ENCODE results near the gene PTK7. TPM values are rescaled to one million over a fixed set of nuclear protein-coding genes. Genes with fewer than 3 reads are reported as not detected.

The PTK7 gene
- total and polyA plus RNA-seq, 2 donors (not counting 1 experiment from before 2014, with no cell fraction given) = not detected

DNA sequence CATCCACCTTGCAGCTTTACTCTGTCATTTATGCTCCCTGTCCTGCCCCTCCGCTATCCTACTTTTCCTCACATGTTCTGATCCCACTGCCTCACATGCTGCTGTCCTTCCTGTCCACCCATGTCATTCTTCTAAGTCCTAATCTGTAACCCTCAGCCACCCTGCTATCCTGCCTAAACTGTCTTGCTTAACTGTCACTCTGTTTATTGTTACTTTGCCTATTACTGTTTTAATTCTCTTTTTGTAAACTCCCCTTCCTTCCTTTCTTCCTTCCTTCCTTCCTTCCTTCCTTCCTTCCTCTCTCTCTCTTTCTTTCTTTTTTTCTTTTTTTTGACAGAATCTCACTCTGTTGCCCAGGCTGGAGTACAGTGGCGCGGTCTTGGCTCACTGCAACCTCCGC is 107.3 kb downstream of the PTK7 start:
- Histone ChIP-seq H3K4me3 (ENCODE audit: control extremely low read depth in 1 of 5, extremely low read depth in 1 of 5, insufficient read depth in 1 of 5, low read depth in 2 of 5, low read length in 4 of 5) (no peak overlapping the region), H3K27ac (ENCODE audit: low read length in 2 of 2) (peak overlapping the region in 1 of 2 donors; percentile 87)
- intact Hi-C loops (cut with micrococcal nuclease) = loop anchor here (2.0 kb wide), 1 partner anchor 45 kb away; the partner anchor contains the start of gene DNPH1

More for the DNA sequence above, 107.3 kb downstream of the PTK7 start:
- Mint-ChIP-seq H3K4me3 (peak overlapping the region; percentile 92), H3K4me1 (peaks cover 38% of the 10 kb centered on the region), H3K27me3 (no peaks in the 10 kb centered on the region), H3K27ac (peak overlapping the region; percentile 28), H3K9me3 (ENCODE audit: insufficient read depth) (no peaks in the 10 kb centered on the region)
- no peaks in the 10 kb centered on the region for H4K20me1 ChIP-seq (ENCODE audit: control insufficient read depth, insufficient read depth, low read length, poor library complexity, severe bottlenecking)
- no peaks in the 10 kb centered on the region for H3K27me3 ChIP-seq (replicated peaks in 1 of 4; ENCODE audit: control extremely low read depth in 1 of 4, control insufficient read depth in 3 of 4, insufficient read depth in 4 of 4, low read length in 3 of 4)
- H2AFZ ChIP-seq (ENCODE audit: insufficient read depth, low read depth, low read length, poor library complexity, severe bottlenecking) = no peak overlapping the region
- H3K4me1 ChIP-seq (ENCODE audit: control insufficient read depth in 2 of 2, insufficient read depth in 2 of 2, low read length in 2 of 2) = peaks cover 20% of the 10 kb centered on the region in 2 donors
- H3K9me3 ChIP-seq (ENCODE audit: control extremely low read depth in 1 of 3, control insufficient read depth in 2 of 3, insufficient read depth in 1 of 3, low read length in 2 of 3) = no peaks in the 10 kb centered on the region
- POLR2A ChIA-PET = no interaction called here
- H3K4me2 ChIP-seq (replicated peaks; ENCODE audit: low read depth, low read length, poor library complexity, severe bottlenecking) = peak overlapping the region; percentile 89
- ATAC-seq (ENCODE audit: low read depth) (no peak), DNase-seq (no peak)
- TF ChIP-seq EZH2 (IDR thresholded peaks at IDR 0.05; ENCODE audit: borderline replicate concordance, insufficient read depth, low read depth, low read length, poor library complexity, severe bottlenecking) (no peak), CTCF (IDR thresholded peaks at IDR 0.05) (no peak)
- no peak overlapping the region for H3K9ac ChIP-seq (ENCODE audit: low read length)
- H3K79me2 ChIP-seq (ENCODE audit: control insufficient read depth, insufficient read depth, low read length) = peaks cover 73% of the 10 kb centered on the region
- H3K36me3 ChIP-seq (replicated peaks in 1 of 2; ENCODE audit: control extremely low read depth in 1 of 2, control insufficient read depth in 1 of 2, extremely low read depth in 1 of 2, insufficient read depth in 2 of 2, low read length in 1 of 2) = peaks cover 6 to 51% of the 10 kb centered on the region in 2 experiments
- 100% methylated on average over 1 of the region's 4 CpGs for WGBS (ENCODE audit: insufficient coverage)
- CTCF ChIA-PET = no interaction called here
